H54 (cell line): Measurements from ENCODE around the gene TRAF2.

Source experiments
- DNase-seq: peaks from one replicate; pipeline ENCODE4 v3.0.0; 2011; ENCODE audit warnings: low spot score, mixed read lengths; ENCODE audit not compliant: insufficient read length
- FAIRE-seq: peaks from 3 replicates; lab custom pipeline; 2011; peaks lifted over from hg19 to GRCh38; lab: Jason Lieb, UNC
- POLR2A ChIP-seq: IDR thresholded peaks from 2 replicates; pipeline ENCODE4 v1.6.1; 2011; ENCODE audit warnings: low read depth, mild to moderate bottlenecking, low read length

Gene TRAF2

GRCh38 chr9:136930014-136930413 is 43.7 kb downstream of the TRAF2 start:
- DNase-seq: no peak
- TF ChIP-seq POLR2A: no peak
- no peak for FAIRE-seq

- no peak for TF ChIP-seq POLR2A
- DNase-seq (no peak), FAIRE-seq (no peak)
Observed at GRCh38 chr9:136931611-136932130, 45.4 kb downstream of the TRAF2 start.

- no peak for TF ChIP-seq POLR2A
- FAIRE-seq (no peak), DNase-seq (no peak)
Observed at GRCh38 chr9:136934277-136934676, 48.0 kb downstream of the TRAF2 start.

- FAIRE-seq: no peak
- TF ChIP-seq POLR2A: no peak
- no peak for DNase-seq
Observed at GRCh38 chr9:136935651-136936050, 49.3 kb downstream of the TRAF2 start.

- FAIRE-seq (no peak), DNase-seq (no peak)
- TF ChIP-seq POLR2A: no peak
Observed at GRCh38 chr9:136936645-136937170, 50.4 kb downstream of the TRAF2 start.

- TF ChIP-seq POLR2A: no peak
- FAIRE-seq (no peak), DNase-seq (no peak)
Observed at GRCh38 chr9:136937186-136938001, 51.1 kb downstream of the TRAF2 start.

GRCh38 chr9:136939431-136939995 is 53.2 kb downstream of the TRAF2 start:
- no peak for DNase-seq
- FAIRE-seq: no peak
- TF ChIP-seq POLR2A: no peak

- FAIRE-seq: no peak
- TF ChIP-seq POLR2A: no peak
- no peak for DNase-seq
Observed at GRCh38 chr9:136939996-136940525, 53.7 kb downstream of the TRAF2 start.

- DNase-seq: no peak
- FAIRE-seq: no peak
Observed at GRCh38 chr9:136940526-136941230, 54.4 kb downstream of the TRAF2 start.

GRCh38 chr9:136941231-136942111 is 55.2 kb downstream of the TRAF2 start:
- TF ChIP-seq POLR2A: no peak
- FAIRE-seq (no peak), DNase-seq (no peak)

More at GRCh38 chr9:136940526-136941230, 54.4 kb downstream of the TRAF2 start:
- TF ChIP-seq POLR2A: no peak

- no peak for DNase-seq
- no peak for TF ChIP-seq POLR2A
- FAIRE-seq: no peak
Observed at GRCh38 chr9:136942112-136942880, 56.0 kb downstream of the TRAF2 start.

GRCh38 chr9:136942881-136943230 is 56.5 kb downstream of the TRAF2 start:
- DNase-seq (no peak), FAIRE-seq (no peak)
- no peak for TF ChIP-seq POLR2A
